Measurements from ENCODE around the gene SFMBT2.

- no peak for TF ChIP-seq CTCF (IDR thresholded peaks at IDR 0.05)
- no peak for TF ChIP-seq POLR2A (IDR thresholded peaks at IDR 0.05)
Observed at GRCh38 chr10:7335977-7336376, 74.9 kb downstream of the SFMBT2 start.
